Fibroblast of pulmonary artery (primary cell): ENCODE results near the gene EGLN3.

Experiments used
- DNase-seq: peaks from one replicate; pipeline ENCODE4 v3.0.0-alpha.2; 2010; ENCODE audit warnings: low read depth
- H3K4me3 ChIP-seq: replicated peaks from 2 replicates; pipeline ENCODE4 v1.5.1; 2011; ENCODE audit warnings: low read depth, mild to moderate bottlenecking, control low read depth, low read length, moderate library complexity
- CTCF ChIP-seq: IDR thresholded peaks from 2 replicates; pipeline ENCODE4 v1.5.1; 2011; ENCODE audit warnings: mild to moderate bottlenecking, control low read depth, low read length, inconsistent platforms; ENCODE audit errors: missing control alignments

The EGLN3 gene

DNA sequence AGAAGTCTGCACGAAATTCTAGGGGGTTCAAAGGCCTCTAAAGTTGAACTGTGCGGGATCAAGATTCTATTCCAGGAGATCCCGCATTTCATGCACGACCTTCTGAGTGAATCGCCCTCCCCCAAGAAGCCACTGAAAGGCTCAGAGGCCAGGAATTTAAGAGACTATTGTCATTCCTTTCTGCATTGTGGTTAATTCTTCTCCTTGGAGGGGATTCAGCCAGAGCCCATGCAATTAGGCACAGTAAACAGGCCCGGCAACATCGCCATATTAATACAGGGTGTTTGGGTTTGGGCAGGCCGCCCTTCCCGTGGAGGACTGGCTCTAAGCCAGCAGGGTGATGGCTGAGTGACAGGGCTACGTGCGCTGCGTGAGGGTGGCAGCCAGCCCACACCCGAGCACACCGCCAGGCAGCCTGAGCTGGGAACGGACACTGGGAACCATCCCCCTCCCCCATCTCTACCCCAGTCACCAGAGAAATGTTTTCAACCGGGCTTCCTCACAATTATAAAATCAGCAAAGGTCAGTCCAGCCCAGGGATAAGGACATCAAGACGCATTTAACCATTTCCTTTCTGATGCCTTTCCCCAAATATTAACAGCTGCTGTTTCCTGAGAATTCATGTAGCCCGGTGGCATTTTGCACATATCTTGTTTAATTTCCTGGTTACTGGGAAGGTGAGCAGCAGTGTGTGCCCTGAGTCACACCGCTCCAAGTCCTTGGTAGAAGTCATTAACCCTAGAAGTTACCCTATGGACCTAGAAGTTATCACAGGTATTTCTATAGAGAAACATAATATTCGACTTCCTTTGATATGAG, 12.5 kb downstream of the EGLN3 start:
- DNase-seq, result peak; percentile 60
- no peak for TF ChIP-seq CTCF
- H3K4me3 ChIP-seq, result no peak overlapping the region

DNA sequence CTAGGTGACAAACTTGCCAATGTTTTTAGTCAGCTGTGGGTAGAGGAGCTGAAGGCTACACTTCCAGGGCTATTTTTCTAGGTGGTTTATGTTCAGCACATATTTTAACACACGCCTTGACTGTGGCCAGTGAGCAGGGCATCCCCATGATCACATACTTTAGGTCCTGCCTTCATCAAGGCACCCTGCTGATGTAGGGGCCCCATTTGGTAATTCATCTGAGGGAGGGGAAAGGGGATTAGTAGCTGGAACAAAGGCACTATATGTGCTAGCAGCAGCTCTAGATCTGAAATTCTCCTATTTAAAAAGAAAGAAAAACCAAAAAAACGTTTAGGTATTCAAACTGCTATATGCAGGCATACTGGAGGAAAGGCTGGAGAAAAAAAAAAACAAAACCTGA, 14.5 kb downstream of the EGLN3 start:
- no peak for TF ChIP-seq CTCF
- no peak for DNase-seq
- no peak overlapping the region for H3K4me3 ChIP-seq

DNA sequence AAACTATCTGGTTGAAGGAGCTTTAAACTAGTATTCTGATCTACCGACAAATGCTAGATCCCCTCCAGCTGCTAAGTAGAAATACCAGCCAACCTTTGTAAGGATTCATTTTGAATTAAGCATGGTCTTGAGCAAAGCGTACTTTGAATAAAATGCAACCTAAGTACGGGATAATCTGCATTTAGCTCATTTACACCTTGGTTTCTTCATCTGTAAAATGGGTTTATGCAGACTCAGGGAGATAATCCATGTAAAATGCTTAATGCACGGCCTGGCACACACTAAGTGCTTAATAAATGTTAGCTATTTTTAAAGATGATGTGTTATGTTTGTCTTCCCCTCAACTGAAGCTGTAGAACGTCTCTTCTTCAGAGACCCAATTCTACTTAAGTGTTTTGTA, 15.9 kb downstream of the EGLN3 start:
- no peak for TF ChIP-seq CTCF
- H3K4me3 ChIP-seq, result no peak overlapping the region
- no peak for DNase-seq

DNA sequence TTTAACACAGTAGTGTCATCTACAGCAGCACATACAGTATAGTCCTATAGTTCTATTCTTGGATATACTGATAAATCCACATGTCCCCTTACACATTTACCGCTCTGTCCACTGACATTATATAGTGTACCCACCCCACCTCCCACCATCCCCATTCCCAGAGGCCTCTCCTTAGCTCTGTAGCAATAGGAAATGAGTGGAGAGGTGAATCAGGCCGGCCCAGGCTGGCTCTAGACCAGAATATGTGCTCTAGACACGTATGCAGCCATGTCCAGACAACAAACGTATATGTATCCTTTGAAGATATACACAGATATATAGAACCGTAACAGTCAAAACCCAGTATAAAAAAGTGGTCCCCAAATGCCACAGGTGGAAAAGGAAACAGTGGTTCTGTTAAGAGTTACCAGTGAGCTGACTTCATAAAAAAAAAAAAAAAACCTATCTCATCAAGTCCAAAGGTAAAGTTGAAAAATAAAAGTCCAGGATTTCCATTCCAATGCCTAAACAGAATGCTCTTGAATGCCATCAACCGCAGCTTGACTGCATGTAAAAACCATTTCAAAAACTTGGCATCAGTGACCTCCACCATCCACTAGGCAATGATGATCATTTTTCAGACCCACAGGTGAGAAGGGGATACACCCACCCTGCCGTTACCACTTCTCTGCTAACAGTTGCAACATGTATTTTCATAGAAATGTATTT, 16.7 kb downstream of the EGLN3 start:
- no peak for TF ChIP-seq CTCF
- peak; percentile 62 for DNase-seq
- no peak overlapping the region for H3K4me3 ChIP-seq

- H3K4me3 ChIP-seq, result no peak overlapping the region
- peak; percentile 70 for DNase-seq
- no peak for TF ChIP-seq CTCF
Observed at GRCh38 chr14:33933386-33933933, 17.4 kb downstream of the EGLN3 start.

DNA sequence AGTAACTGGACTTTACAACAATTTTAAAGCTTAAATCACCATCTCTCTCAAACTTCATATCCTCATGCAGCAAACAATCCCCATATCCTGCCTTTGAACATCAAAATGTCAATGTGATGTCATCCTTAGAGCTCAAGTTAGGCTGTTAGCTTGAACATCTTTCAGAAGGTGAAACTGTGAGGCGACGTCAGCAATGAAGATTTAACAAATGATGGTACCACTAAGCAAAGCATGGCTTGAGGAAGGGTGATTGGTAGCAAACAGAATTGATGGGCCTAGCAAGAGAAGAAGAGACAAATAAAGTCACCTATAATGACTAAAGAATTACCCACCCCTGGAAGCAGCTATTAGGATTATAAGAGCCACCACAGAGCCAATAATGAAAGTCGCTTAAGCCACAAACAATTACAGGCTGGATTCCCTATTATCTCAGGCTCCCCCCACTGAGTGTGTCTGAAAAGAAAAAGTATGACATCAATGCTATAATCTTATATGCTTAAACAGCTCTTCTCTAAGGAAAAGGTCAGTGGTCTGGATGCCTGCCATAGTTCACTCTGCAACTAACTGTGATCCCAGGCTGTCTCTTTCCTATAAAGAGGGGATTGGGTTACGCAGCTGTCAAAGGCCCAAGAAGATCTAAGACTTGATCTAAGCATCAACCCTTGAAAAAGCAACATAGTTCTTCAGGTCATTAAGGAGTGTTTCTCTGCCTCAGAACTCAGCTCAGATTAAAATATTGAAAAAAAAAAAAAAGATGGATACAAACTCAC, 18.1 kb downstream of the EGLN3 start:
- H3K4me3 ChIP-seq, result no peak overlapping the region
- TF ChIP-seq CTCF, result no peak
- DNase-seq, result peak; percentile 60
